DOHH2 (cell line): ENCODE data around the gene NRXN3.

Experiments
- EZH2phosphoT487 ChIP-seq: fragments of 200-600 bp; sonication (generic); IDR thresholded peaks from 2 replicates; pipeline ENCODE4 v1.6.1; 2017; ENCODE audit warnings: borderline replicate concordance, mild to moderate bottlenecking, antibody characterized with exemption, low read length, moderate library complexity, mixed read lengths
- TF ChIP-seq, protein P1 (sequence below): fragments of 200-600 bp; sonication (generic); IDR thresholded peaks from one replicate; pipeline ENCODE4 v1.5.1; 2014; ENCODE audit warnings: antibody characterized with exemption, mild to moderate bottlenecking, low read depth, low read length; ENCODE audit not compliant: poor library complexity, severe bottlenecking

DNA sequence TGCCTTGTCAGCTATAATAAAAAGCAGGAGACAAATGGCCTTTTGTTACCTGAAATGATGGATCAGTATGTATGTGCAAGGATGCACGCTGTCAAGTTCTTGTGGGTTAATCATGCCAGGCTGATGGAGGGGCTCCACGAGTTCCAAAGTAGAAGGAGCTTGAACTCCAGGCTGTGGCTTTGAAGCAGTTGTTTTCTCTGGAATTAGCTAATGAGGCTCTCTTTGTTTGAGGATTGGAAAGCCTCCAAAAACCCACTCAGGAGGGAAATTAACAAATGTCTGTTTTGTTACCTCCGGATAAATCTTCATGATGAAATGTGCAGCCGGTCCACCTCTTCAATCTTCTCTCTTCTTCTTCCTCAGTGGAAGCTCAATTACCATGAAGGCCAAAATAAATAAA lies 1435.7 kb downstream of the NRXN3 start:
- TF ChIP-seq, protein P1, sequence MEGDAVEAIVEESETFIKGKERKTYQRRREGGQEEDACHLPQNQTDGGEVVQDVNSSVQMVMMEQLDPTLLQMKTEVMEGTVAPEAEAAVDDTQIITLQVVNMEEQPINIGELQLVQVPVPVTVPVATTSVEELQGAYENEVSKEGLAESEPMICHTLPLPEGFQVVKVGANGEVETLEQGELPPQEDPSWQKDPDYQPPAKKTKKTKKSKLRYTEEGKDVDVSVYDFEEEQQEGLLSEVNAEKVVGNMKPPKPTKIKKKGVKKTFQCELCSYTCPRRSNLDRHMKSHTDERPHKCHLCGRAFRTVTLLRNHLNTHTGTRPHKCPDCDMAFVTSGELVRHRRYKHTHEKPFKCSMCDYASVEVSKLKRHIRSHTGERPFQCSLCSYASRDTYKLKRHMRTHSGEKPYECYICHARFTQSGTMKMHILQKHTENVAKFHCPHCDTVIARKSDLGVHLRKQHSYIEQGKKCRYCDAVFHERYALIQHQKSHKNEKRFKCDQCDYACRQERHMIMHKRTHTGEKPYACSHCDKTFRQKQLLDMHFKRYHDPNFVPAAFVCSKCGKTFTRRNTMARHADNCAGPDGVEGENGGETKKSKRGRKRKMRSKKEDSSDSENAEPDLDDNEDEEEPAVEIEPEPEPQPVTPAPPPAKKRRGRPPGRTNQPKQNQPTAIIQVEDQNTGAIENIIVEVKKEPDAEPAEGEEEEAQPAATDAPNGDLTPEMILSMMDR, result no peak
- TF ChIP-seq EZH2phosphoT487, result no peak
